CD4-positive, alpha-beta T cell treated with Interleukin-15 for 1 hour (primary cell): ENCODE results near the gene ANP32A.
A peak's percentile ranks its signal among the peaks of the same experiment; 100 is the strongest.
"Not testable (repeated sequence)": the region's sequence is repeated elsewhere in the genome, so short reads cannot be mapped to it uniquely, and the experiment has no call there.

Experiments used
- DNase-seq: peaks from one replicate; pipeline ENCODE4 v3.0.0-alpha.2; 2020

The ANP32A gene

DNA sequence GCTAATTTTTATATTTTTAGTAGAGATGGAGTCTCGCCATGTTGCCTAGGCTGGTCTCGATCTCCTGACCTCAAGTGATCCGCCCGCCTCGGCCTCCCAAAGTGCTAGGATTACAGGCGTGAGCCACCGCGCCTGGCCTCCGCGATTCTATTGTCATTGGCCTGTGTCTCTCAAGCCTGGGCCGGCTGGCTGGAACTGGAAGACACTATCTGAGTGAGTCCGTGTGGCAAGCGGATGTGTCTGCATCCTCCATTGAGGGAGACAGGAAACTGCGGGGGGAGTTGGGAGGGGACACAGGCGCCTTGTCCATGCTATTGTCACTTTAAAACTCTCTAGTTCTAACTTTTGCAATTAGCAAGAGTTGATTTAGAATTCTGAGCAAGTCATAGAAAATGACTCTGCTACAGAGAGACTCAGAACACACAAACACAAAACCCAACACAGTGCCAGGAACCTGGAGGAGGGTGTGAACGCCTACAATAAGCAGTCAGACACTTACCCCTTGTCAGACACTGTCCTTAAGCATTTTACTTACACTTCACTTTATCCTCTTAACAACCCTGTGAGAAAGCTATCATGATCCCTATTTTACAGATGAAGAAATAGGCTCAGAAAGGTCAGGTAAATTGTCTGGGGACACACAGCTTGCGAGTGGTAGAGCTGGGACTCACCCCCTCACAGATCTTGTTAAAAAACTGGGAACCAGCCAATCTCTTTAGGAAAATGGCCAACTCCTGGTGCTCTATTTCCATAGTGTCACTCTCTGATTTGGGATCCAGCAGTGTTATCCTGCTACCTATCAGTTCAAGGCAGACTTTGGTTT, 38.7 kb downstream of the ANP32A start:
- DNase-seq = peak; percentile 56

DNA sequence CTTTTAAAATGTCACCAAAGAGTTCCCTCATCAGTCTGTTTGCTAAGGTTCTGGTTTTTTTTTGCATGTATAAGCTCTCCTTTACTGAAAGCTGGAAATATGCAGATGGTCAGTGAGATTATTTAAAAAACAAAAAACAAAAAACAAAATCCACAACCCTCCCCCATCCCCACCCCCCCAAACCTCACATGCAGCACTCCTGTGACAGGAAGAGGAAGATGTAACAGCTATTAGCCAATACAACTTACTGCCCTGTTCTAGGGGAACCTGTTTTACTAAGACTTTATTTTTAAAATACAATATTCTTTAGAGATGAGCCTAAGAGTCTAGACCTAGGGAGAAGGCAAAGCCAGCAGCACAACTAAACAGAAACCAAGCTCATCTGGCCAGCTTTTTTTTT, 39.5 kb downstream of the ANP32A start:
- no peak for DNase-seq

DNA sequence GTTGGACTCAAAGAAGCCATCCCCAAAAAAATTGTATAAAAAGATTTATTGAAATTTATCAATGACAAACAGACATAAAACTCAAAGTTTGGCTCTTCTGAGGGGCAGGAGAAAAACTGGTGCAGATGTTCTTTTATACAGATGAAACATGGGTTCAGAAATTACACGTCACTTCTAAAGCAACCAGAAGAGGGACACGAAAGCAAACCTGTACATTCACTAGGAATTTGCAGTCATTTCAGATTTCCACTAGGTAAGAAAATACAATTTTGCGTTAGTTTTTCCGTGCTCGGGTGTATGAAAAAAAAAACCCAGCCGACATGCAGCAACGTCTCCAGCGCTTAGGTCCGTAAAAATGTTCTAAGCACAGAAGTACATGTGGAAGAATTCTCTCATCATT, 41.8 kb downstream of the ANP32A start:
- DNase-seq = no peak

DNA sequence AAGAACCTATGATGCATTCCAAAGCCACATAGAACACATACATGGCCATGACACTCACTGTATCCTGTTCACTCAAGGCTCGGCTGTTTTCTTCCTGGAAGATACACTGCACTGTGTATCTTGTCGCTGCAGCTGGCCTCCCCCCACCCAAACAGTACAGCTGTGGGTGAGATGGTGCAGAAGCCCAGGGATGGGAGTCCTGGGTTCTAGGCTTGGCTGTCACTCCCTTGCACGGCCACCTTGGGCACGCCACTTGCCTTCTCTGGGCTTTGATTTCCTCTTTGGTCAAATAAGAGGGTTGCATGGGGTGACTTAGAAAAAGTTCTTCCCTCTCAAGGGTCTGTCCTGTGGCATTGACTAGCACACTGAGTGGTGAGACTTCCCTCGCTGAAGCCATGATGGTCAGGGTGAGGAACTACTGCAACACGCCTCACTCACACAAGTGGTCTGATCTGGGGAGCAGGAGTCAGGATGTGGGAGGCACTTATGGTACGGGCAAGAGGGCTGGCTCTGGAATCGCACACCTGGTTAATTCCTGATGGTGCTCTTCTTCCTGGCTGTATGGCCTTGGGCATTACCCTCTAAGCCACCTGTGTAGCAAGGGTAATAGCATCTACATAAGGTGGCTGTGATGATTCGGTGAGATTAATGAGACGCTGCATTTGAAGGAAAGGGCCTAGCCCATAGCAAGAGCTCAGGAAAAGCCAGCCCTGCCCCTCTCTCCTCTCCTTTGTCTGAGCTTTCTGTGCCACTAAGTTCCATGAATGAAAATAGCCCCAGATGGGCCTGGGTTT, 44.0 kb downstream of the ANP32A start:
- no peak for DNase-seq

DNA sequence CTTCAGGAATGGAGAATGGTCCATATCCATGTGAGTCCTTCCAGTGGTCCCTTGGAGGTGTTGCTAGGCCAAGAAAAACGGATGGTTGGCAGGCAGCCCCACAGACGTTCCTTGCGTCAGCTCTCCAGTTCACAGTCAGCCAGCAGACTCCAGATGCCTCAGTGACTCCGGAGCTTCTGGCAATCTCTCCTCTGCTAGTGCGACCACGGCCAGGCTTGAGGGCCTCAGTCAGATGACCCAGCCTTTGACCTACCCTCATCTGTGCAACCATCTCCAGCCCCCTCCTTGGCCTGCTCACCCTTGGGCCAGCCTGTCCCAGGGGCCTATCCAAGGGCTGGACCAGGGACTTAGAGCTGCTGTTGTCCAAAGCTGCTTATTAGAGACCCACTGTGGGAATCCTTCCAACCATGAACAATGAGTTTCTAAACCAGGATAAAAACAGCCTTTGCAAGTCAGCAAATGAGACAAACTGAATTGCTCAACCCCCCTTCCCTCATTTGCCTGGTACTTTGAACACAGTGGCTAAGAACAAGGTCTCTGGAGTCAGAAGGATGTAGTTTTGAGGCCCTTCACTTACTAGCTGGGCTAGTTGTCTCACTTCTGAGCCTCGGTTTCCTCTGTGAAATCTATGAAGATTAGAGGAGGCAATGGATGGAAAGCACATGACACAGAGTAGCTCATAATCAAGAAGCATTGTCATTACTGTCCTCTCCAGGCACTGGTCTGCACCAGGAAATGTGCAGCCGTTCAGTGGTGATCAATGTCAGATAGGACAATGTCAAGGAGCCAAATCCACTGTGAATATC, 44.8 kb downstream of the ANP32A start:
- no peak for DNase-seq

DNA sequence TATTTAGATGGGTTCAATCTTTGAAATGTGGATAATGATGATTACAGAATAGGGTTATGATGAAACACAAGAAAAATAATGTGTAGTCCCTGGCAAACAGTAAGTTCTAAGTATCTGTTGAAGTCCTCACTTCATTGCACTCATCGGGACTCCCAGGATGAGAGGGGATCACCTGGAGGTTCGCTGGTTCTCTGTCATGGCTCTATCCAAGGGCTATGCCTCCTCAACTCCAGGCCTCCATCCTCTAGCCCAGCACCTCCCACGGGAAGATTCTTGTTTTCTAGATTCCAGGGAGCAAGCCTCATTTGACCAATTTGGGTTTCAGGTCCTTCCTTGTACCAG, 45.5 kb downstream of the ANP32A start:
- no peak for DNase-seq

DNA sequence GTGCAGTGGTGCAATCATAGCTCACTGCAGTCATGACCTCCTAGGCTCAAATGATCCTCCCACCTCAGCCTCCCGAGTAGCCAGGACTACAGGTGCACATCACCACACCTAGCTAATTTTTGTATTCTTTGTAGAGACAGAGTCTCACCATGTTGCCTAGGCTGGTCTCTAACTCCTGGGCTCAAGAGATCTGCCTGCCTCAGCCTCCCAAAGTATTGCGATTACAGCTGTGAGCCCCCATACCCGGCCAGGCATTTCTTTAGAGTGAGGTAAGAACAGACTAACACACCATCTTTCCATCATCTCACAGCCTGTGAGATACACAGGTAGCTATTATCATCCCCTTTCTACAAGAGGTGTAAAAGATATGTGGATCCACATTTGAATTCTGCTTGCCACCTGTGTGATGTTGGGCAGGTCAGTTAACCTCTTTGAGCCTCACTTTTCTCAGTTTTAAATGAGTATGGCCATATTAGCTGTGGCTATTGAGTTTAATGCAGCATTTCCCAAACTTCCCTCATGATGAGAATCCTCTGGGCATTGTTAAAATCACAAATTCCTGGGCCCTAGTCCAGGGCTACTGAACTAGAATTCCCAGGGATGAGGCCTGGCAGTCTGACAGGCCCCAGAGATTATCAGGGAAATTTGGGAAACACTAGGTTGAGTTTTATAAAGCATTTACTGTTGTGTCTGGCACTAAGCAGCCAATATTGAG, 46.0 kb downstream of the ANP32A start:
- no peak for DNase-seq

DNA sequence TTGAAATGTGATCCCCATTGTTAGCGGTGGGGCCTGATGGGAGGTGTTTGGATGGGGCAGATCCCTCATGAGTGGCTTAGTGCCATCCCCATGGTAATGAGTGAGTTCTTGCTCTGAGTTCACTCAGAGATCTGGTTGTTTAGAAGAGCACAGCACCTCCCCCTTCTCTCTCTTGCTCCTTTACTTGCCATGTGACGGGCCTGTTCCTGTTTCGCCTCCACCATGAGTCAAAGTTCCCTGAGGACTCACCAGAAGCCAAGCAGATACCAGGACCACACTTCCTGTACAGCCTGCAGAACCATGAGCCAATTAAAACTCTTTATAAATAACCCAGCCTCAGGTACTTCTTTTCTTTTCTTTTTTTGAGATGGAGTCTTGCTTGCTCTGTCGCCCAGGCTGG, 46.6 kb downstream of the ANP32A start:
- DNase-seq = no peak

DNA sequence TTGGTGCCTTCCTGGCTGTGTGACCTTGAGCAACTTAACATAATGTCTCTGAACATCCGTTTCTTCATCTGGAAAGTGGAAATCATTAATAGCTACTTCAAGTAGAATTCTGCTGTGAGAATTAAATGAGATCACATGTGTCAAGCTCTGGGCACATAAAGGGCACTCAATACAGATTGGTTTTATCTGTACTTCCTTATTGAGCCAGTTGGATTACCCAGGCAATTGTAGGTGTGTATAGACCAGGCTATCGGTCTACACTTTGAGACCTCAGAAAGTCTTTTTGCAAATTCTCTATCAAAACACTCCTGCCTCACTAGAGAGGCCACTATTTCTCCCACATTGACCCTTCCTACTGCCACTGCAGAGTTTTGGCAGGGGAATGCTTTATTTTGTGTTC, 47.7 kb downstream of the ANP32A start:
- no peak for DNase-seq

DNA sequence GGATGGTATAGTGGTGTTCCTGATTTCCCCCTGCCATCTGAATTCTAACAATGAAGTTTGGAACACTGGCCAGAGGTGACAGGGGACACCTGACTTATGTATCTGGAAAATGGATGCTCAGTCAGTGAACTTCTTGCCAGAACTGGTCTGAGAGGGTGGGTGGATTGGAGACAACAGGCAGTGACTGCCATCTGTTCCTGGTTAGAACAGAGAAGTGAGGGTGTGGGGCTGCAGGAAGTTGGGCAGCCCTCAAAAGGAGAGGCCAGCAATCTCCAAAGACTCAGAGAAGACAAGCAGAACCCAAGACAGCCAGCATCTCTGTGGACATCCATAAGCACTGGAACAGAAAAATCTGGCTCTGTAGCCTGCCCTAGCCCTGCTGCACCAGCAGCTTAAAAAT, 50.5 kb downstream of the ANP32A start:
- no peak for DNase-seq

DNA sequence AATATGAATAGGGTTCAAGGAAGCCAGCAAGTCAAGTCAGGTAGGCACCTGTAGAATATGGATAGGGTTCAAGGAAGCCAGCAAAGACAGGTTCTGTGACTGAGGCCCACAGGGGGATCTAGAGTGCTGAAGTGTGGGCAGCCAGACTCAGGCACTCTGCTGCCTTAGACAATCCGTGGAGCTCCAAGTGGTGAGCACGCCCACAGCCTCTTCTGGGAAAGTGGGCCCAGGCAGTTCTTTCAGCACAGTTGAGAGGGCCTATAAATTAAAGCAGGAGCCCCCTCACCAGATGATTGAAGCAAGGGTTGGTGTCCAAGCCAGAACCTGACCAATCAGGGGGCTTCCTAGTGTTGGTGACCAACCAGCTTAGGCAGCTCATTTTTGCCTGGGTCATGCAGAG, 51.0 kb downstream of the ANP32A start:
- no peak for DNase-seq

DNA sequence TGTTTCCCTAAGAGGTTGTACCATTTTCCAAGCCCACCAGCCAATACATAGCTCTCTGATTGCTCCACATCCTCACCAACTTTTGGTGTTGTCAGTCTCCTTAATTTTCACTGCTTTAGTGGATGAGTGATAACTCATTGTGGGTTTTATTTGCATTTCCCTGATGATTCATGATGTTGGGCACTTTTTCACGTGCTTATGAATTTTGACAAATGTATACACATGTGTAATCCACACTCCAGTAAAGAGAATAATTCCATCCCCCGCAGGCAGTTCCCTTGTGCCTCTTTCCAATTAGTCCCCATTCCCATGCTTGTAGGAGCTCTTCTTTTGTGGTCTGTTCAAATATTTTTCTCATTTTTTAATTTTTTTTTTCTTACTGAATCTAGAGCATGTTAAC, 52.4 kb downstream of the ANP32A start:
- no peak for DNase-seq

DNA sequence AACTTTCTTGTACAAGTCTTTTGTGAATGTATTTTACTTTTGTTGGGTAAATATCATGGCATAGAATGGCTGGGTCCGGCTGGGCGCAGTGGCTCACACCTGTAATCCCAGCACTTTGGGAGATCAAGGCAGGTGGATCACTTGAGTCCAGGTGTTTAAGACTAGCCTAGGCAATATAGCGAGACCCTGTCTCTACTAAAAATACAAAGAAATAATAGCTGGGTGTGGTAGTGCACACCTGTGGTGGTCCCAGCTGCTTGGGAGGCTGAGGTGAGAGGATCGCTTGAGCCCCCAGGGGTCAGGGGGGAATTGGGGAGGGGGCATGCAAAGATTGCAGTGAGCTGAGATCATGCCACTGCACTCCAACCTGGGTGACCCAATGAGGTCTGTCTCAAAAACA, 52.9 kb downstream of the ANP32A start:
- no peak for DNase-seq

DNA sequence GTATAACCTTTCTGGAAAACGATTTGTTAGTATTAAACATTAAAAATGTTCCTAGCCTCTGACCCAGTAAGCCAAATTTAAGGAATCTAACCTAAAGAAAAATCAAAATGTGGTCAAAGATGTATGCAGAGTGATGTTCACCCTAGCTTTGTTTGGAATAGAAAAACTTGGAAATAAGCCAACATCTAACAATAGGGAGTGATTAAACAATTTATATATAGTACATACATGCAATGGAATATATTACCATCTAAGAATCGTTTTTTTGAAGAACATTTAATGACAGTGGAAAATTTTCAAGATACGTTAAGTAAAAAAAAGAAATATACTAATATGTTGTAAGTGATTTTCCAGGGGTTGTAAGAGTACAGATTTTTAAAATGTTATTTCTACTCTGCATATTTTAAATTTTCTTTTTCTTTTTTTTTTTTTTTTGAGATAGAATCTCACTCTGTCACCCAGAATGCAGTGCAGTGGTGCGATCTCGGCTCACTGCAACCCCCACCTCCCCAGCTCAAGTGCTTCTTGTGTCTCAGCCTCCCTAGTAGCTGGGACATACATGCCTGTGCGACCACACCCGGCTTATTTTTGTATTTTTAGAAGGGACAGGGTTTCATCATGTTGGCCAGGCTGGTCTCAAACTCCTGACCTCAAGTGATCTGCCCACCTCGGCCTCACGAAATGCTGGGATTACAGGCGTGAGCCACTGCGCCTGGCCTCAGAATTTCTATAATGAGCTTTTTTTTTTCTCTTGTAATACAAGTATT, 54.9 kb downstream of the ANP32A start:
- no peak for DNase-seq

DNA sequence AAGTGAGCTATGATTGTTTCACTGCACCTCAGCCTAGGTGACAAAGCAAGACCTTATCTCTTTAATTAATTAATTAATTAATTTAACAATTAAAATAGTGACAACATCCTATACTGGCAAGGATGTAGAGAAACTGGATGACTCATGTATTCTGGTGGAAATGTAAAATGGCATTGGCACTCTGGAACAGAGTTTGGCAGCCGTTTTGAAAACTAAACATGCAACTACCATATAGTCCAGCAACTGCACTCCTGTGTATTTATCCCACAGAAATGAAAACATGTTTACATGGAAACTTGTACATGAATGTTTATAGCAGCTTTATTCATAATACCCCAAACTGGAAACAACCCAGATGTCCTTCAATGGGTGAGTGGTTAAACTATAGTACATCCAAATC, 56.6 kb downstream of the ANP32A start:
- DNase-seq = no peak

DNA sequence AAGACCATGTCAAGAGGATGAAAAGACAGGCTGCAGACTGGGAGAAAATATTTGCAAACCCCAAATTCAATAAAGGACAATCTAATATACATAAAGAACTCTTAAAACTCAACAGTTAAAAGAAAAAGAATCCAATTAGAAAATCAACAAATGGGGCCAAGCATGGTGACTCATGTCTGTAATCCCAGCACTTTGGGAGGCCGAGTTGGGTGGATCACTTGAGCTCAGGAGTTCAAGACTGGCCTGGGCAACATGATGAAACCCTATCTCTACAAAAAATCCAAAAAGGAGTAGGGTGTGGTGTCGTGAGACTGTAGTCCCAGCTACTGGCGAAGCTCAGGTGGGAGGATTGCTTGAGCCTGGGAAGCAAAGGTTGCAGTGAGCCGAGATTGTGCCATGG, 57.6 kb downstream of the ANP32A start:
- no peak for DNase-seq

DNA sequence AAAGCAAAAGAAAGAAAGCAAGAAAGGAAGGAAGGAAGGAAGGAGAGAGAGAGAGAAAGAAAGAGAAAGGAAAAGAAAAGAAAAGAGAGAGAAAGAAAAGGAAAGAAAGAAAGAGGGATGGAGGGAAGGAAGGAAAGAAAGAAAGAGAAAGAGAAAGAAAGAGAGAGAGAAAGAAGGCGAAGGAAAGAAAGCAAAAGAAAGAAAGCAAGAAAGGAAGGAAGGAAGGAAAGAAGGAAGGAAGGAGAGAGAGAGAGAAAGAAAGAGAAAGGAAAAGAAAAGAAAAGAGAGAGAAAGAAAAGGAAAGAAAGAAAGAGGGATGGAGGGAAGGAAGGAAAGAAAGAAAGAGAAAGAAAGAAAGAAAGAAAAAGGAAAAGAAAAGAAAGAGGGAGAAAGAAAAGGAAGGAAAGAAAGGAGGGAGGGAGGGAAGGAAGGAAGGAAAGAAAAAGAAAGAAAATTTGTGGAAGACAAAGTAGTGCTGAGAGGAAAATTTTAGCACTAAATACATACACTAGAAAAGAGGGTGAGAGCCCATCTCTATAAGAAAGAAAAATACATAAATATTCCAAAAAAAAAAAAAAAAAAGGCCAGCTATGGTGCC, 60.6 kb downstream of the ANP32A start:
- DNase-seq = not testable (repeated sequence)

DNA sequence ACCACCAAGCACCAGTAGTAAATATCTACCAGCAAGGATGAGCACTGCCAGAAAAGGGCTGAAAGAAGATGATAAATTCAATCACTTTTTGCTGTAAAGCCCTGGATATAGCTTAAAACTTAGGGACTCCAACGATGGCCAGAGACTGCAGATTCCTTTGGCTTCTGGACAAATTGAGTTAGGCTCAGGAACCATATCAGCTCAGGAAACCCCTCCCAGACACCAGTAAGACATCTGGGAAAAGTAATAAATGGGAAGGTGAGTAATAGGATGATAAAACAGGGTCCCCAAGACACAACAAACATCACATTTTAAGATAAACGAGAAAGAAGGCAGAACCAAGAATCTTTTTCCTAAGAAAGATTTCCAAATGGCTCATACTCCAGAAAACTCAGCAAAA, 65.0 kb downstream of the ANP32A start:
- no peak for DNase-seq

DNA sequence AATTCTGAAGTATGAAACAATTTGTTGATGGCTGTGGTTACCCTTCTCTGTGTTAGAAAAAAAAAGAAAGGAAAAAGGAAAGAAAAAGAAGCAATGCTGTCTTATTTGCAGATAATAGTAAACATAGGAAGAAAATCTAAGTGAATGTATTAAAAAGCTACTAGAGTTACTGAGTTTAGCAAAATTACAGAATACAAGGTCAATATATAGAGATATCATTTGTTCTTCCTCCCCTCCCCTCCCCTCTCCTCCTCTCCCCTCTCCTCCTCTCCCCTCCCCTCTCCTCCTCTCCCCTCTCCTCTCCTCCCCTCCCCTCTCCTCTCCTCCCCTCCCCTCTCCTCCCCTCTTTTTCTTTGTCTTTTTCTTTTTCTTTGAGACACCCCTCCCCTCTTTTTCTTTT, 69.1 kb downstream of the ANP32A start:
- DNase-seq = no peak

DNA sequence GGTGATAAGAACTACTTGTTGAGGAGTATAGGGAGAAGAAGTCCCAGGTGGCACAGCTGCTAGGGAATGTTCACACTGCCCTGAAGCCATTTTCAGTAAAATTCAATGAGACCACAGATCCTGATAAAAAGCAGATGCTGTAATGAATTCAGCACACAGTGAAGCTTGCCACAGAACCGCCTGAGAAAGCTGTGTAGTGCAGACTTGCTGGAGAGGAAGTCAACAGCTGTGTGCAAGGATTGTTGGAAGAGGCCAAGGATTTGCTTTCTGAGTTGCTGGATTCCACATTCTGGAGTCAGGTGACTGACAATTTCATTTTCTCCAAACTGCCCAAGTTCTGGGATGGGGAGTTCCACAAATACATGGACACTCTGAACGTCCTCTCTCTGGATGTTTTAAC, 70.9 kb downstream of the ANP32A start:
- DNase-seq = no peak

DNA sequence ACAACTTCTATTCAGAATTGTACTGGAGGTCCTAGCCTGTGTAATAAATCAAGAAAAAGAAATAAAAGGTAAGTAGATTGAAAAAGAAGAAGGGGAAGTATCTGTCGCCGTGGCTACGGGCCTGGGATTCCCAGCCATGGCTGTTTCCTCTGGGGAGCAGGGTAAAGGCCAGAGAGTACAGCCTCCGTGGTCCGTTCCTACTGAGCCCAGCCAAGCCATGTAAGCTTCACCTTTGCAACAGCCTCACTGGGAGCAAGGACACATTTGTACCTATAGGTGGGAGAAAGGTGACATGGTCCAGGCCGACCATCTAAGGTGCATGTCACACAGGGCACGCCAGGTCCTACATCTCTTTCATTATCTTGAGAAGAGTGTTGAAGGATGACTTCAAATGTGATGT, 71.3 kb downstream of the ANP32A start:
- no peak for DNase-seq

DNA sequence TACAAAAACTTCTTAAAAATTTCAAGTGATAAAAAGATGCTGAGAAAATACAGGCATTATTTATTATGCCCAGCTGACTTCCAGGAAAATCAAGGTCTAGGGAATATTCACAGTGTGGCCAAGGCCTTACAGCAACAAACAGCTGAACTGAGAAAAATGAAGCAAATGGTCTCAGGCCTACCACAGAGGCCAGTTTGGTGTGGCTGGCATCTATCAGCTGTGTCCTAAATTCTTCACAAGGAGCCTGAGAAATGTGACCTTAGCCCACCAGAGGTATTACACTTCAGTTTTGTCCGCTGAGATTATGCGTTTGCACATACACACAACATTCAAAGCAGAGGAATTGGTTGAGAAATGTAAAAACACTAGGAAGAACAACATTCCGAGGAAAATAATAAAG, 77.4 kb downstream of the ANP32A start:
- no peak for DNase-seq
